IMR-90 (cell line): ENCODE data around the gene TAT. TPM values are rescaled to one million over a fixed set of nuclear protein-coding genes. Genes with fewer than 3 reads are reported as not detected.

Experiments used
- ATAC-seq: fragments of 200-7000 bp; cut with Tn5 transposase; 2 replicates; pipeline ENCODE4 v1.9.1; 2020; ENCODE audit warnings: low read depth, mild to moderate bottlenecking, moderate library complexity
- BruUV-seq: library from RNA; stranded (reverse); fragments of 400-500 nt; replicated peaks from 2 replicates; lab custom pipeline; 2021; lab: Mats Ljungman, UMichigan
- CTCF ChIA-PET: fragments of 300-600 bp; formaldehyde crosslinking; extraction: SDS; loops from one replicate; lab custom pipeline; 2021; ENCODE audit warnings: antibody characterized with exemption; lab: Yijun Ruan, JAX
- POLR2A ChIA-PET: fragments of 300-600 bp; sonication (Branson Sonifier 250); formaldehyde crosslinking; loops from one replicate; lab custom pipeline; 2022; ENCODE audit warnings: antibody characterized with exemption; ENCODE audit not compliant: unreplicated experiment; lab: Charles Lee
- DNase-seq: peaks from one replicate; pipeline ENCODE4 v3.0.0; 2013
- H2AFZ ChIP-seq: replicated peaks from 2 replicates; pipeline ENCODE3; 2013; ENCODE audit warnings: low read length, mild to moderate bottlenecking; ENCODE audit not compliant: poor library complexity
- H2AK5ac ChIP-seq: 2 replicates; pipeline ENCODE4 v1.6.1; 2013; ENCODE audit warnings: low read depth, low read length, inconsistent platforms
- H2AK9ac ChIP-seq: replicated peaks from 2 replicates; pipeline ENCODE3; 2013; ENCODE audit warnings: mild to moderate bottlenecking, low read depth, low read length, moderate library complexity; ENCODE audit not compliant: poor library complexity
- H2BK120ac ChIP-seq: 2 replicates; pipeline ENCODE4 v1.6.1; 2013; ENCODE audit warnings: low read depth, low read length, inconsistent platforms
- H2BK15ac ChIP-seq: 3 replicates; pipeline ENCODE4 v1.6.1; 2013; ENCODE audit warnings: low read depth, low read length, inconsistent platforms
- H2BK20ac ChIP-seq: 2 replicates; pipeline ENCODE4 v1.6.1; 2013; ENCODE audit warnings: low read depth, mild to moderate bottlenecking, inconsistent platforms, low read length, moderate library complexity
- H2BK5ac ChIP-seq: 2 replicates; pipeline ENCODE4 v1.6.1; 2013; ENCODE audit warnings: mild to moderate bottlenecking, low read depth, low read length, inconsistent platforms; ENCODE audit not compliant: poor library complexity, severe bottlenecking
- H3K14ac ChIP-seq: replicated peaks from 2 replicates; pipeline ENCODE4 v1.6.1; 2013; ENCODE audit warnings: low read depth, low read length, inconsistent platforms
- H3K18ac ChIP-seq: 2 replicates; pipeline ENCODE4 v1.6.1; 2013; ENCODE audit warnings: low read depth, low read length, control low read depth
- H3K23ac ChIP-seq: 2 replicates; pipeline ENCODE4 v1.6.1; 2013; ENCODE audit warnings: low read depth, low read length, inconsistent platforms
- H3K27ac ChIP-seq: 2 replicates; pipeline ENCODE4 v1.5.1; 2013; ENCODE audit warnings: mild to moderate bottlenecking, control low read depth, low read length; ENCODE audit not compliant: insufficient read depth
- H3K27me3 ChIP-seq: 2 replicates; pipeline ENCODE4 v1.6.1; 2013; ENCODE audit warnings: low read length; ENCODE audit not compliant: control insufficient read depth, insufficient read depth
- H3K36me3 ChIP-seq: 2 replicates; pipeline ENCODE4 v1.6.1; 2013; ENCODE audit warnings: low read length, mixed read lengths; ENCODE audit not compliant: control insufficient read depth, insufficient read depth
- H3K4ac ChIP-seq: 2 replicates; pipeline ENCODE4 v1.6.1; 2013; ENCODE audit warnings: low read depth, low read length, inconsistent platforms
- H3K4me1 ChIP-seq: 2 replicates; pipeline ENCODE4 v1.6.1; 2013; ENCODE audit warnings: low read length, mixed read lengths; ENCODE audit not compliant: control insufficient read depth, insufficient read depth
- H3K4me2 ChIP-seq: 2 replicates; pipeline ENCODE4 v1.6.1; 2013; ENCODE audit warnings: low read depth, mild to moderate bottlenecking, control low read depth, low read length, moderate library complexity
- H3K4me3 ChIP-seq: 2 replicates; pipeline ENCODE4 v1.5.1; 2013; ENCODE audit warnings: low read depth, mild to moderate bottlenecking, control low read depth, low read length, moderate library complexity; ENCODE audit not compliant: insufficient read depth
- H3K56ac ChIP-seq: 2 replicates; pipeline ENCODE4 v1.6.1; 2013; ENCODE audit warnings: low read length, inconsistent platforms; ENCODE audit not compliant: insufficient read depth; ENCODE audit errors: extremely low read depth
- H3K79me1 ChIP-seq, 2 experiments: 2 replicates each; pipeline ENCODE4 v1.6.1; 2013; ENCODE audit warnings: low read length in 2 of 2, inconsistent platforms in 1 of 2, low read depth in 1 of 2
- H3K9ac ChIP-seq: 2 replicates; pipeline ENCODE4 v1.6.1; 2013; ENCODE audit warnings: low read depth, low read length, control low read depth
- H3K9me1 ChIP-seq: 2 replicates; pipeline ENCODE4 v1.6.1; 2013; ENCODE audit warnings: low read length, inconsistent platforms; ENCODE audit not compliant: insufficient read depth
- H3K9me3 ChIP-seq: 2 replicates; pipeline ENCODE4 v1.6.1; 2013; ENCODE audit warnings: low read length; ENCODE audit not compliant: control insufficient read depth, insufficient read depth
- H4K20me1 ChIP-seq: 2 replicates; pipeline ENCODE4 v1.6.1; 2013; ENCODE audit warnings: low read length, inconsistent platforms; ENCODE audit not compliant: insufficient read depth
- H4K5ac ChIP-seq: 2 replicates; pipeline ENCODE4 v1.6.1; 2013; ENCODE audit warnings: mild to moderate bottlenecking, low read depth, low read length, control low read depth
- H4K8ac ChIP-seq, 2 experiments: 2 replicates each; pipeline ENCODE4 v1.6.1; 2013; ENCODE audit warnings: low read depth in 2 of 2, low read length in 2 of 2, control low read depth in 1 of 2, inconsistent platforms in 1 of 2
- H4K91ac ChIP-seq: 2 replicates; pipeline ENCODE4 v1.6.1; 2013; ENCODE audit warnings: low read depth, low read length, inconsistent platforms; ENCODE audit not compliant: insufficient read depth
- CHD1 ChIP-seq: IDR thresholded peaks from 2 replicates; pipeline ENCODE4 v1.6.1; 2012; ENCODE audit warnings: low read depth, low read length, improper control_type of control experiment
- WGBS, 2 experiments: methylation state at CpG; one replicate each; pipeline versions ENCODE4 v1.1.5 to v1.1.7; 2013; ENCODE audit warnings: missing lambda C conversion rate in 2 of 2; ENCODE audit not compliant: insufficient read length in 1 of 2; ENCODE audit errors: extremely low coverage in 2 of 2; 5-methylcytosine and 5-hydroxymethylcytosine counted together
- dilution Hi-C: fragments of 300-500 bp; cut with HindIII; formaldehyde crosslinking; loops from one replicate; pipeline ENCODE4 v1.14.3; 2018; ENCODE audit warnings: low sequenced_read_pairs; ENCODE audit not compliant: unreplicated experiment
- in situ Hi-C: fragments of 300-500 bp; cut with MboI; formaldehyde crosslinking; loops from 3 replicates; pipeline ENCODE4 v1.14.3; 2019; ENCODE audit warnings: low sequenced_read_pairs, inconsistent platforms, mixed read lengths
- intact Hi-C: fragments of 100-400 bp; cut with micrococcal nuclease; formaldehyde crosslinking; loops from 2 replicates; pipeline ENCODE4 v1.10.0; 2022
- polyA plus RNA-seq, 3 experiments: library from polyadenylated mRNA; depleted of rRNA; stranded (reverse); fragments of >200 nt; gene quantifications; 2 replicates each; pipeline ENCODE4 v1.2.3, GENCODE V29; 2012; ENCODE audit warnings: low replicate concordance in 1 of 3
- total RNA-seq: library from RNA; depleted of rRNA; stranded (reverse); fragments of >200 nt; gene quantifications from 2 replicates; pipeline ENCODE4 v1.2.3, GENCODE V29; 2012

TAT gene
- total and polyA plus RNA-seq, 2 of the 4 experiments (the other 2 are of a cell fraction): not detected

DNA sequence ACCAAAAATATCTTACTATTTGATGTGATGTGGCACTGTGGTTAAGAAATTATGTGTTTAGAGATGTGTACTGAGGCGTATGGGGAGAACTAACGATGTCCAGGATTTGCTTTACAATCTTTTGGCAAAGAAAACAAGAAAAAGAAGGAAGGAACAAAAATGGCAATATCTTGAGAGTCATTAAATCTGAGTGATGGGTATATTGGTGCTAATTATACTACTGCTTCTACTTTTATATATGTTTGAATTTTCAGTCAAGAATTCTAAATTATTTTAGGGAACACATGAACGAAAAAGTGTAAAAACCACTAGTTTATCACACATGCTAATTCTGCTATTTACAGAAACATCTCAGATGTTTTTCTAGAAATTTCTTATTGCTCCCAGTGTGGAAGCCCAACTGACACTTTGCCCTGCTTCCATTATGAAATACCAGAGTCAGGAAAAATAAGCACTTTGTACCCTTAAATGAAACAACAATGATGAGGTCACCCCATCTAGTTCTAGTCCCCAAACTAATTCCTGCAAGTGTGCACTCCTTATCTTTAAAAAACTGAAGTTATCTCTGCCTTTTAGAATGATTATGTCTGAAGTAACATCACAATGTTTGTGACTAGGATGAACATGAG, 18.8 kb downstream of the TAT start:
- H3K56ac ChIP-seq: no peak overlapping the region
- CTCF ChIA-PET: interaction anchor here (0.7 kb wide), 1 partner anchor 13 kb away, joined by 3 read pairs; no protein-coding TSS in a partner anchor
- no peak overlapping the region for H3K18ac ChIP-seq
- H4K8ac ChIP-seq: no peak overlapping the region
- no peak overlapping the region for H3K4me2 ChIP-seq
- POLR2A ChIA-PET: no interaction called here
- no peak overlapping the region for H3K9ac ChIP-seq
- H3K9me1 ChIP-seq: no peaks in the 10 kb centered on the region
- H3K36me3 ChIP-seq: no peaks in the 10 kb centered on the region
- no peak overlapping the region for H3K4me3 ChIP-seq
- H3K4me1 ChIP-seq: no peaks in the 10 kb centered on the region
- in situ Hi-C loops: no loop called here
- H2BK20ac ChIP-seq: no peak overlapping the region
- TF ChIP-seq CHD1: no peak
- H2AFZ ChIP-seq: no peak overlapping the region
- no peak overlapping the region for H2BK5ac ChIP-seq
- no CpG with 5 or more reads among the region's 3 CpGs for WGBS, 2 experiments
- no peak overlapping the region for H4K91ac ChIP-seq
- no peak overlapping the region for H2BK15ac ChIP-seq
- dilution Hi-C loops: no loop called here
- H3K27ac ChIP-seq: no peak overlapping the region
- no peak overlapping the region for H2BK120ac ChIP-seq
- no peak overlapping the region for H4K5ac ChIP-seq
- no peaks in the 10 kb centered on the region for H4K20me1 ChIP-seq
- H3K14ac ChIP-seq: no peak overlapping the region
- ATAC-seq: no peak
- no peak for DNase-seq
- H3K27me3 ChIP-seq: no peaks in the 10 kb centered on the region; the same call in 1 of the 2 replicates
- H2AK9ac ChIP-seq: no peak overlapping the region
- no peak overlapping the region for H3K4ac ChIP-seq
- intact Hi-C loops: no loop called here
- no peak overlapping the region for H2AK5ac ChIP-seq
- BruUV-seq: no TSS peak
- H3K9me3 ChIP-seq: no peaks in the 10 kb centered on the region
- H3K79me1 ChIP-seq: no peaks in the 10 kb centered on the region
- no peak overlapping the region for H3K23ac ChIP-seq
